Uterus (tissue), 2 donors: ENCODE results near the gene CCDC195.

Source experiments
- POLR2A ChIP-seq, 2 donors: fragments of 450-650 bp; IDR thresholded peaks; one replicate each; pipeline ENCODE4 v1.6.1; 2016; ENCODE audit warnings: antibody characterized with exemption in 2 of 2, mild to moderate bottlenecking in 1 of 2, moderate library complexity in 1 of 2
- TF ChIP-seq, protein P1 (sequence below), 4 experiments: fragments of 200-600 bp in 2 of 4; fragments of 450-650 bp in 2 of 4; sonication (generic) in 2 of 4; IDR thresholded peaks; one replicate each; pipeline ENCODE4 v1.5.1; 2016 to 2019; ENCODE audit warnings: antibody characterized with exemption in 4 of 4, mild to moderate bottlenecking in 2 of 4, moderate library complexity in 1 of 4

DNA sequence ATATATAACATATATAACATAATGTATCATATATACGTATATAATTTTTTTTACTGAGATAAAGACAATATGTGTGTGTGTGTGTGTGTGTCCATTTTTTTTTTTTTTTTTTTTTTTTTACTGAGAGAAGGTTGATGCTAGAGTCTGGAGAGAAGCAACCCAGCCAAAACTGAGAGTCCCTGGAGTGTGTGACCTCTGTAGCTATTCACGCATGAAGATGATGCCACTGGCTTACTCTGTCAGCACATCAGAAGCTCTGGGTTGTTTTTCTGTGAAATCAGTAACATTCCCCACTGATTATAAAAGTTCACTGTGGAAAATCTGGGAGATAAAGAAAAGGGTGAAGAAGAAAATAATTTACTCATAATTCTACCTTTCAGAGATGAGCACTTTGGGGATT lies 27.2 kb downstream of the CCDC195 start:
- TF ChIP-seq, protein P1, sequence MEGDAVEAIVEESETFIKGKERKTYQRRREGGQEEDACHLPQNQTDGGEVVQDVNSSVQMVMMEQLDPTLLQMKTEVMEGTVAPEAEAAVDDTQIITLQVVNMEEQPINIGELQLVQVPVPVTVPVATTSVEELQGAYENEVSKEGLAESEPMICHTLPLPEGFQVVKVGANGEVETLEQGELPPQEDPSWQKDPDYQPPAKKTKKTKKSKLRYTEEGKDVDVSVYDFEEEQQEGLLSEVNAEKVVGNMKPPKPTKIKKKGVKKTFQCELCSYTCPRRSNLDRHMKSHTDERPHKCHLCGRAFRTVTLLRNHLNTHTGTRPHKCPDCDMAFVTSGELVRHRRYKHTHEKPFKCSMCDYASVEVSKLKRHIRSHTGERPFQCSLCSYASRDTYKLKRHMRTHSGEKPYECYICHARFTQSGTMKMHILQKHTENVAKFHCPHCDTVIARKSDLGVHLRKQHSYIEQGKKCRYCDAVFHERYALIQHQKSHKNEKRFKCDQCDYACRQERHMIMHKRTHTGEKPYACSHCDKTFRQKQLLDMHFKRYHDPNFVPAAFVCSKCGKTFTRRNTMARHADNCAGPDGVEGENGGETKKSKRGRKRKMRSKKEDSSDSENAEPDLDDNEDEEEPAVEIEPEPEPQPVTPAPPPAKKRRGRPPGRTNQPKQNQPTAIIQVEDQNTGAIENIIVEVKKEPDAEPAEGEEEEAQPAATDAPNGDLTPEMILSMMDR (IDR thresholded peaks at IDR 0.05): no peak
- no peak for TF ChIP-seq POLR2A (IDR thresholded peaks at IDR 0.05)
